SK-N-SH (cell line): ENCODE measurements around the gene PRRC2B. TPM values are rescaled to one million over a fixed set of nuclear protein-coding genes. Genes with fewer than 3 reads are reported as not detected.

Experiments
- CTCF ChIA-PET: fragments of 300-600, 350-600 bp; formaldehyde crosslinking; extraction: SDS; loops from one replicate; lab custom pipeline; 2021; lab: Yijun Ruan, JAX
- POLR2A ChIA-PET: fragments of 350-600 bp; sonication (Branson Sonifier 250); formaldehyde crosslinking; extraction: SDS; loops from one replicate; lab custom pipeline; 2020; ENCODE audit warnings: antibody characterized with exemption, inconsistent platforms; lab: Yijun Ruan, JAX
- DNase-seq: peaks from one replicate; pipeline ENCODE4 v3.0.0; 2012
- H2AFZ ChIP-seq: fragments of 200-600 bp; sonication (generic); 2 replicates; pipeline ENCODE4 v1.8.1; 2016; ENCODE audit warnings: antibody characterized with exemption, mild to moderate bottlenecking, low read depth
- H3F3A ChIP-seq: fragments of 200-600 bp; sonication (generic); replicated peaks from 2 replicates; pipeline ENCODE3; 2016; ENCODE audit warnings: antibody characterized with exemption, mild to moderate bottlenecking; ENCODE audit not compliant: insufficient read depth
- H3K27ac ChIP-seq, 2 experiments: fragments of 200-500 bp in 1 of 2; fragments of 200-600 bp in 1 of 2; sonication (Bioruptor generic) in 1 of 2; sonication (generic), shearing (Covaris generic) in 1 of 2; 2 replicates each; pipeline versions ENCODE4 v1.5.1 to v1.6.1; 2014 to 2016; ENCODE audit warnings: low read depth in 2 of 2, inconsistent platforms in 1 of 2, low read length in 1 of 2, mild to moderate bottlenecking in 1 of 2, mixed read lengths in 1 of 2
- H3K27me3 ChIP-seq: fragments of 200-600 bp; sonication (generic), shearing (Covaris generic); 2 replicates; pipeline ENCODE4 v1.6.1; 2016; ENCODE audit warnings: mixed run types; ENCODE audit not compliant: insufficient read depth
- H3K36me3 ChIP-seq, 2 experiments: fragments of 200-500 bp in 1 of 2; fragments of 200-600 bp in 1 of 2; sonication (Bioruptor generic) in 1 of 2; sonication (generic) in 1 of 2; replicated peaks in 1 of 2; 2 replicates each; pipeline versions ENCODE3 to v1.5.1; 2014 to 2016; ENCODE audit warnings: low read length in 1 of 2, mild to moderate bottlenecking in 1 of 2; ENCODE audit not compliant: insufficient read depth in 2 of 2, control insufficient read depth in 1 of 2
- H3K4me1 ChIP-seq, 2 experiments: fragments of 200-500 bp in 1 of 2; fragments of 200-600 bp in 1 of 2; sonication (Bioruptor generic) in 1 of 2; sonication (generic), shearing (Covaris generic) in 1 of 2; 2 replicates each; pipeline versions ENCODE4 v1.5.1 to v1.6.1; 2014 to 2016; ENCODE audit warnings: low read depth in 1 of 2, low read length in 1 of 2, mixed run types in 1 of 2; ENCODE audit not compliant: insufficient read depth in 2 of 2, control insufficient read depth in 1 of 2
- H3K4me2 ChIP-seq: fragments of 200-600 bp; sonication (generic), shearing (Covaris generic); 2 replicates; pipeline ENCODE4 v1.6.1; 2017; ENCODE audit warnings: mixed run types
- H3K4me3 ChIP-seq, 2 experiments: fragments of 200-500 bp in 1 of 2; fragments of 200-600 bp in 1 of 2; sonication (Bioruptor generic) in 1 of 2; sonication (generic), shearing (Covaris generic) in 1 of 2; 2 replicates each; pipeline versions ENCODE4 v1.5.1 to v1.8.1; 2014 to 2016; ENCODE audit warnings: low read depth in 2 of 2, inconsistent platforms in 1 of 2, low read length in 1 of 2, mild to moderate bottlenecking in 1 of 2, mixed read lengths in 1 of 2, moderate library complexity in 1 of 2
- H3K79me2 ChIP-seq: fragments of 200-600 bp; sonication (generic); 2 replicates; pipeline ENCODE4 v1.8.1; 2017; ENCODE audit warnings: mild to moderate bottlenecking; ENCODE audit not compliant: insufficient read depth
- H3K9ac ChIP-seq: fragments of 200-600 bp; sonication (generic); 2 replicates; pipeline ENCODE4 v1.6.1; 2017; ENCODE audit warnings: mixed run types
- H3K9me2 ChIP-seq: fragments of 200-600 bp; sonication (generic); 2 replicates; pipeline ENCODE4 v1.6.1; 2017; ENCODE audit warnings: mixed run types
- H3K9me3 ChIP-seq: fragments of 200-600 bp; sonication (generic); 2 replicates; pipeline ENCODE4 v1.6.1; 2017; ENCODE audit warnings: mixed run types, mild to moderate bottlenecking, moderate library complexity
- H4K20me1 ChIP-seq: fragments of 200-600 bp; sonication (generic); 2 replicates; pipeline ENCODE4 v1.6.1; 2017; ENCODE audit warnings: mild to moderate bottlenecking, mixed run types; ENCODE audit not compliant: insufficient read depth
- CTCF ChIP-seq: fragments of 200-600 bp; sonication (generic); IDR thresholded peaks from 2 replicates; pipeline ENCODE4 v1.6.1; 2017; ENCODE audit warnings: antibody characterized with exemption, mild to moderate bottlenecking, moderate library complexity
- FOSL2 ChIP-seq: IDR thresholded peaks from 2 replicates; pipeline ENCODE4 v1.4.0; 2012; ENCODE audit warnings: low read depth, mild to moderate bottlenecking, moderate library complexity, borderline replicate concordance
- GABPA ChIP-seq: IDR thresholded peaks from 2 replicates; pipeline ENCODE4 v1.4.0; 2012; ENCODE audit warnings: low read depth, mild to moderate bottlenecking
- IRF3 ChIP-seq: fragments of 150-350 bp; IDR thresholded peaks from 2 replicates; pipeline ENCODE4 v1.6.1; 2016; ENCODE audit warnings: mild to moderate bottlenecking, low read depth, low read length
- JUND ChIP-seq: IDR thresholded peaks from 2 replicates; pipeline ENCODE4 v1.4.0; 2012
- MEF2A ChIP-seq: IDR thresholded peaks from 2 replicates; pipeline ENCODE4 v1.4.0; 2012; ENCODE audit warnings: low read depth, borderline replicate concordance
- MXI1 ChIP-seq: IDR thresholded peaks from 2 replicates; pipeline ENCODE4 v1.6.1; 2012; ENCODE audit warnings: mild to moderate bottlenecking, low read depth, low read length, improper control_type of control experiment
- NFIC ChIP-seq: IDR thresholded peaks from 2 replicates; pipeline ENCODE4 v1.4.0; 2012; ENCODE audit warnings: borderline replicate concordance
- PBX3 ChIP-seq: IDR thresholded peaks from 2 replicates; pipeline ENCODE4; 2012
- POLR2AphosphoS5 ChIP-seq: IDR thresholded peaks from 2 replicates; pipeline ENCODE4 v1.6.1; 2012; ENCODE audit warnings: low read depth, low read length
- RCOR1 ChIP-seq: fragments of 150-350 bp; IDR thresholded peaks from 2 replicates; pipeline ENCODE4 v1.6.1; 2017; ENCODE audit warnings: antibody characterized with exemption, low read length
- REST ChIP-seq: IDR thresholded peaks from 2 replicates; pipeline ENCODE4 v1.6.1; 2012; ENCODE audit warnings: mild to moderate bottlenecking, low read depth, low read length, moderate library complexity
- RFX5 ChIP-seq: IDR thresholded peaks from 2 replicates; pipeline ENCODE4 v1.6.1; 2012; ENCODE audit warnings: mild to moderate bottlenecking, improper control_type of control experiment, low read length
- RXRA ChIP-seq: IDR thresholded peaks from 2 replicates; pipeline ENCODE4 v1.4.0; 2012; ENCODE audit warnings: low read depth, mild to moderate bottlenecking, borderline replicate concordance
- SIN3A ChIP-seq: IDR thresholded peaks from 2 replicates; pipeline ENCODE4 v1.6.1; 2012; ENCODE audit warnings: low read depth, mild to moderate bottlenecking, low read length, moderate library complexity, borderline replicate concordance
- SMC3 ChIP-seq: IDR thresholded peaks from 2 replicates; pipeline ENCODE4 v1.6.1; 2012; ENCODE audit warnings: low read depth, low read length, improper control_type of control experiment
- TEAD4 ChIP-seq: IDR thresholded peaks from 2 replicates; pipeline ENCODE4 v1.4.0; 2012; ENCODE audit warnings: mild to moderate bottlenecking, borderline replicate concordance; ENCODE audit not compliant: insufficient read depth
- USF1 ChIP-seq: IDR thresholded peaks from 2 replicates; pipeline ENCODE4 v1.4.0; 2012; ENCODE audit warnings: low read depth, borderline replicate concordance
- WGBS: methylation state at CpG from one replicate; pipeline ENCODE4 v1.1.6; 2017; ENCODE audit warnings: low lambda C conversion rate; 5-methylcytosine and 5-hydroxymethylcytosine counted together
- polyA plus RNA-seq, 3 experiments: library from polyadenylated mRNA; depleted of rRNA; stranded (reverse); fragments of >200 nt; gene quantifications; 2 replicates each; pipeline ENCODE4 v1.2.3, GENCODE V29; 2012

The PRRC2B gene
- polyA plus RNA-seq, 1 of the 3 experiments (the other 2 are of a cell fraction), result 26.3 TPM

GRCh38 chr9:131516100-131516499 lies 122.2 kb downstream of the PRRC2B start:
- Histone ChIP-seq H2AFZ (no peak overlapping the region), H3K9ac (no peak overlapping the region), H4K20me1 (no peaks in the 10 kb centered on the region), H3K4me2 (no peak overlapping the region), H3K36me3 (peaks cover 19 to 81% of the 10 kb centered on the region in 2 experiments), H3K4me1 (no peaks in the 10 kb centered on the region), H3K79me2 (no peaks in the 10 kb centered on the region), H3K9me3 (no peaks in the 10 kb centered on the region), H3K27ac (no peak overlapping the region), H3F3A (no peaks in the 10 kb centered on the region), H3K4me3 (no peak overlapping the region), H3K9me2 (no peaks in the 10 kb centered on the region), H3K27me3 (no peaks in the 10 kb centered on the region)
- 90% methylated on average over 14 of the region's 15 CpGs for WGBS
- POLR2A ChIA-PET, result no interaction called here
- no peak for TF ChIP-seq IRF3
- TF ChIP-seq FOSL2, result no peak
- TF ChIP-seq JUND, result no peak
- no peak for TF ChIP-seq REST
- no peak for TF ChIP-seq POLR2AphosphoS5
- TF ChIP-seq SIN3A, result no peak
- no peak for TF ChIP-seq GABPA
- no peak for TF ChIP-seq SMC3
- no peak for TF ChIP-seq MXI1
- no peak for TF ChIP-seq PBX3
- TF ChIP-seq NFIC, result no peak
- no peak for TF ChIP-seq RFX5
- no peak for TF ChIP-seq TEAD4
- TF ChIP-seq CTCF, result no peak
- no peak for TF ChIP-seq USF1
- no peak for TF ChIP-seq RXRA
- no peak for TF ChIP-seq RCOR1
- TF ChIP-seq MEF2A, result no peak
- CTCF ChIA-PET, result no interaction called here
- no peak for DNase-seq
